K562 (cell line): ENCODE measurements around the gene ZNF618.

Source experiments
- ADNP ChIP-seq: fragments of 200-800 bp; sonication (Bioruptor generic); IDR thresholded peaks from 2 replicates; pipeline ENCODE4 v1.6.1; 2016; ENCODE audit warnings: missing genetic modification characterization, missing compliant biosample characterization
- CTCF ChIP-seq, 3 experiments: IDR thresholded peaks in 2 of 3; conservative IDR thresholded peaks in 1 of 3; 2 replicates each; pipeline ENCODE4 v1.5.1; 2011 to 2012; ENCODE audit warnings: low read length in 3 of 3, mild to moderate bottlenecking in 3 of 3, control low read depth in 2 of 3, improper control_type of control experiment in 1 of 3, inconsistent platforms in 1 of 3, low read depth in 1 of 3, mixed read lengths in 1 of 3, moderate library complexity in 1 of 3; ENCODE audit not compliant: insufficient read depth in 2 of 3
- EP300 ChIP-seq: IDR thresholded peaks from 2 replicates; pipeline ENCODE4 v1.6.1; 2012; ENCODE audit warnings: low read length, improper control_type of control experiment
- POLR2A ChIP-seq: fragments of 450-650 bp; conservative IDR thresholded peaks from 2 replicates; pipeline ENCODE4 v1.6.1; 2016
- RBFOX2 ChIP-seq: fragments of 200-400 bp; formaldehyde crosslinking; IDR thresholded peaks from 2 replicates; pipeline ENCODE4 v1.6.1; 2017; ENCODE audit warnings: low read depth, mild to moderate bottlenecking, low read length, moderate library complexity
- TAF1 ChIP-seq: IDR thresholded peaks from 2 replicates; pipeline ENCODE4 v1.6.1; 2011; ENCODE audit warnings: mild to moderate bottlenecking, low read length, moderate library complexity; ENCODE audit not compliant: insufficient read depth, control insufficient read depth, severe bottlenecking; ENCODE audit errors: extremely low read depth

GRCh38 chr9:113976915-113977314, 100.8 kb downstream of the ZNF618 start:
- TF ChIP-seq ADNP (tag) (no peak), RBFOX2 (no peak), TAF1 (no peak), POLR2A (no peak), CTCF (IDR thresholded peaks at IDR 0.05 in 2 of 3, conservative IDR thresholded peaks at IDR 0.05 in 1 of 3; ENCODE audit: insufficient read depth in 2 of 3, low read depth in 1 of 3, low read length in 3 of 3) (no peak), EP300 (no peak)
